Neural crest cell (in vitro differentiated cells): Measurements from ENCODE around the gene LIPA. TPM values are rescaled to one million over a fixed set of nuclear protein-coding genes. Genes with fewer than 3 reads are reported as not detected.

Source experiments
- DNase-seq: peaks from one replicate; pipeline ENCODE4 v3.0.0; 2021; ENCODE audit warnings: low read depth, mixed read lengths, low spot score
- H3K27ac Mint-ChIP-seq: one replicate; pipeline ENCODE4 v1.8.0; 2021; ENCODE audit warnings: mild to moderate bottlenecking, mixed read lengths; ENCODE audit not compliant: unreplicated experiment
- H3K27me3 Mint-ChIP-seq: 2 replicates; pipeline ENCODE4 v1.8.0; 2021; ENCODE audit warnings: low read depth, mild to moderate bottlenecking, mixed read lengths
- H3K36me3 Mint-ChIP-seq: 2 replicates; pipeline ENCODE4 v1.8.0; 2021; ENCODE audit warnings: low read depth, mild to moderate bottlenecking, mixed read lengths
- H3K4me1 Mint-ChIP-seq: 2 replicates; pipeline ENCODE4 v1.8.0; 2021; ENCODE audit warnings: mixed read lengths
- H3K4me3 Mint-ChIP-seq: one replicate; pipeline ENCODE4 v1.8.0; 2021; ENCODE audit warnings: mild to moderate bottlenecking, mixed read lengths
- H3K9me3 Mint-ChIP-seq: 2 replicates; pipeline ENCODE4 v1.8.0; 2021; ENCODE audit warnings: mixed read lengths
- total RNA-seq: library from RNA; stranded (reverse); gene quantifications from 2 replicates; pipeline ENCODE4 v1.2.1, GENCODE V29; 2021
- TF ChIP-seq, protein P1 (sequence below): fragments of 200-600 bp; sonication (generic); conservative IDR thresholded peaks from 2 replicates; pipeline ENCODE4 v1.5.0; 2021; ENCODE audit warnings: antibody characterized with exemption, mild to moderate bottlenecking

The LIPA gene
- total RNA-seq, 1 donor from 2014 or later: 38.1 TPM

DNA sequence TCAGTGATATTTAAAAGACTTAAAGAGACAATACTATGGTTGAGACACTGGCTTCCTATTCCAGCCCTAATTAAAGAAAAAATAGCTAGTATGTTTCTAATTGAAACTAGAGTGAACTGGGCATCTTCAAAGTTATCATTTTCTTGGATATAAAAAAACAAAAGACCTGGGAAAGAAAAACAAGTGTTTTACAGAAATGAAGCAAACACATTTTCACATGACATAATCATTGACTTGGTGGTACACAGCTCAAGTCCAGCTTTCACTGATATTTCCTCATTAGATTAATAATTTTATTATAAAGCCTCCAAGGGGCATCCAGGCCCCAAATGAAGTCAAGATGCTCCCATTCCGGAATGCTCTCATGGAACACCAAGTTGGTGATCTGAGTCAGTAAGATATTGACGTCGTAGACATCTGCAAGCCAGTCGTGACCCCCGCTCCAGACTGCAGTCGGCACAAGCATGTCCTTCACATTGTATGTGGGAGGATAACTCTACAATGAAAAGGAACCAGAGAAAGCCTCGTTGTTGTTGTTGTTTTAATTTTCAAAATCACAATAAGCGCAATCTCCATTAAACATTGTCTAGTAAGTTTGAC is 36.9 kb downstream of the LIPA start:
- H3K27me3 Mint-ChIP-seq: peaks cover 23% of the 10 kb centered on the region
- H3K9me3 Mint-ChIP-seq: no peaks in the 10 kb centered on the region
- H3K27ac Mint-ChIP-seq: no peak overlapping the region
- H3K36me3 Mint-ChIP-seq: no peaks in the 10 kb centered on the region
- H3K4me3 Mint-ChIP-seq: no peak overlapping the region
- no peak for DNase-seq
- TF ChIP-seq, protein P1, sequence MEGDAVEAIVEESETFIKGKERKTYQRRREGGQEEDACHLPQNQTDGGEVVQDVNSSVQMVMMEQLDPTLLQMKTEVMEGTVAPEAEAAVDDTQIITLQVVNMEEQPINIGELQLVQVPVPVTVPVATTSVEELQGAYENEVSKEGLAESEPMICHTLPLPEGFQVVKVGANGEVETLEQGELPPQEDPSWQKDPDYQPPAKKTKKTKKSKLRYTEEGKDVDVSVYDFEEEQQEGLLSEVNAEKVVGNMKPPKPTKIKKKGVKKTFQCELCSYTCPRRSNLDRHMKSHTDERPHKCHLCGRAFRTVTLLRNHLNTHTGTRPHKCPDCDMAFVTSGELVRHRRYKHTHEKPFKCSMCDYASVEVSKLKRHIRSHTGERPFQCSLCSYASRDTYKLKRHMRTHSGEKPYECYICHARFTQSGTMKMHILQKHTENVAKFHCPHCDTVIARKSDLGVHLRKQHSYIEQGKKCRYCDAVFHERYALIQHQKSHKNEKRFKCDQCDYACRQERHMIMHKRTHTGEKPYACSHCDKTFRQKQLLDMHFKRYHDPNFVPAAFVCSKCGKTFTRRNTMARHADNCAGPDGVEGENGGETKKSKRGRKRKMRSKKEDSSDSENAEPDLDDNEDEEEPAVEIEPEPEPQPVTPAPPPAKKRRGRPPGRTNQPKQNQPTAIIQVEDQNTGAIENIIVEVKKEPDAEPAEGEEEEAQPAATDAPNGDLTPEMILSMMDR: no peak
- H3K4me1 Mint-ChIP-seq: peaks cover 10% of the 10 kb centered on the region

DNA sequence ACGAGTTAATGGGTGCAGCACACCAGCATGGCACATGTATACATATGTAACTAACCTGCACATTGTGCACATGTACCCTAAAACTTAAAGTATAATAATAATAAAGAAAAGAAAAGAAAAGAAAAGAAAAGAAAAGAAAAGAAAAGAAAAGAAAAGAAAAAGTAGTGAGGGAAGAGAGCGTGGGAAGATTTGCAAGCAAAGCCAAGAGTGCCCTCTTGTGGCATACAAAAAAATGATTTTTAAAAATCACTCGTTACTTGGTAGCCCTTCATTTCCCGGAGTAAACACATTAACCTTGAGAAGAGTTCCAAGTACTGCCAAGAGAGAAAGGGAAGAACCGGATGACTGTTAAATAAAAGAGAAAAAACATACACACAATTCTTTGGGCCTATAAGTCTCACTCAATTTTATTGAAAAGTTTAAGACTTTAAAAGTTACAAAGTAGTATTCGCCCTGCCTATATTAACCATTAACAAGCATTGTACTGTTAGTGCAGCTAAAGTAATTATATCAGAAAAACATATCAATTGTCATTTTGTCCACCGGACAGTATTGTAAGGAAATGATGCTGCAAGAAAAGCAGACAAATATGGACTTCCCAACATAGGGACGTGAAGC is 38.3 kb downstream of the LIPA start:
- no peak for DNase-seq
- no peak overlapping the region for H3K4me3 Mint-ChIP-seq
- no peaks in the 10 kb centered on the region for H3K9me3 Mint-ChIP-seq
- H3K4me1 Mint-ChIP-seq: peaks cover 10% of the 10 kb centered on the region
- H3K36me3 Mint-ChIP-seq: no peaks in the 10 kb centered on the region
- no peak overlapping the region for H3K27ac Mint-ChIP-seq
- TF ChIP-seq, protein P1: peak; percentile 77
- peaks cover 37% of the 10 kb centered on the region for H3K27me3 Mint-ChIP-seq

DNA sequence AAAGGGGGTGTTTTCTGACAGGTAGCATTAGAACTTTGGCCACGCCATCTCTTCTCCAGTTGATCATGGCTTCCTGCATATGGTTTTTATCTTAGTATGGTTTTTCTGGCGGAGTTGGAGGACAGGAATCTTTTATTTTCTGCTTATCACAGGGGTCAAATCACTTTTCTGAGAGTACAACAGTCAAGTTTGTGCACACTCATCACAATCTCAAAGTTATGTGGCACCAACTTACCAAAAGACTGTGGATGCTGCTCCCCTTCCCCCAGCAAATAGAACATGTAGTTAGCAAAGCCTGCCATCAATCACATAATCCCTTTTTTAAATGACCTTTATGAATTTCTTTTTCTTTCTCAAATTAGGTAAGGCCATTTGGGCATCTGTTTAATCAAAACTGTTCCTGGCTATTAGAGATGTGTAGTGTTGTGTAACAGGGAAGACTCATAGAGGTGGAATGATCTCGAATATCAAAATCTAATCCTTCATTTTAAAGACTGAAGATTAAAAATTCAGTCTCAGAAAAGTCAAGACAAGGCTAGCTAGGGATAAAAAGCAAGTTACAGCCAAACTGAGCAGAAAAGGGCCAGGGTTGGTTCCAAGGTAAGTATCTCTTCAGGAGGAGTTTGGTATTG is 40.7 kb downstream of the LIPA start:
- no peaks in the 10 kb centered on the region for H3K9me3 Mint-ChIP-seq
- peaks cover 12% of the 10 kb centered on the region for H3K4me1 Mint-ChIP-seq
- H3K4me3 Mint-ChIP-seq: no peak overlapping the region
- no peak overlapping the region for H3K27ac Mint-ChIP-seq
- no peaks in the 10 kb centered on the region for H3K36me3 Mint-ChIP-seq
- TF ChIP-seq, protein P1: no peak
- DNase-seq: no peak
- peaks cover 41% of the 10 kb centered on the region for H3K27me3 Mint-ChIP-seq

DNA sequence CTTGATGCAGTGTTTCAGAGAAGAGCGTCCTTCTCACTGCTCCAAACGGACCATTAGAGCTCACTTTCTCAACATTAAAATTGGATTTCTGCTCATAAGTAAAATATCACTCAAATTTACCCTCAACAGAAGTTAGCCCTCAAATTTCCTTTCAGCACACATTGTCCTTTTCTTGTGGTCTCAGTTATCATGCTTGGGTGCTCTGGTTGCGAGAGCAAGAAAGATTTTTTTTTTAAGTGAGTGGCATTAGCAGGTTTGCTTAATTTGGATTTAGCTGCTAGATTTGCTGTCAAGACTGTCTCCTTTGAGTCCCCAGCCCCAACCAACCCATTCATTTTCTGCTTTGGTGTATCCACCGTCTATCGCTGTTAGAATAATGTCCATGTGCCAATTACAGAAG is 41.9 kb downstream of the LIPA start:
- no peaks in the 10 kb centered on the region for H3K36me3 Mint-ChIP-seq
- TF ChIP-seq, protein P1: no peak
- peaks cover 41% of the 10 kb centered on the region for H3K27me3 Mint-ChIP-seq
- no peak overlapping the region for H3K27ac Mint-ChIP-seq
- no peaks in the 10 kb centered on the region for H3K9me3 Mint-ChIP-seq
- no peak for DNase-seq
- no peak overlapping the region for H3K4me3 Mint-ChIP-seq
- peaks cover 12% of the 10 kb centered on the region for H3K4me1 Mint-ChIP-seq

DNA sequence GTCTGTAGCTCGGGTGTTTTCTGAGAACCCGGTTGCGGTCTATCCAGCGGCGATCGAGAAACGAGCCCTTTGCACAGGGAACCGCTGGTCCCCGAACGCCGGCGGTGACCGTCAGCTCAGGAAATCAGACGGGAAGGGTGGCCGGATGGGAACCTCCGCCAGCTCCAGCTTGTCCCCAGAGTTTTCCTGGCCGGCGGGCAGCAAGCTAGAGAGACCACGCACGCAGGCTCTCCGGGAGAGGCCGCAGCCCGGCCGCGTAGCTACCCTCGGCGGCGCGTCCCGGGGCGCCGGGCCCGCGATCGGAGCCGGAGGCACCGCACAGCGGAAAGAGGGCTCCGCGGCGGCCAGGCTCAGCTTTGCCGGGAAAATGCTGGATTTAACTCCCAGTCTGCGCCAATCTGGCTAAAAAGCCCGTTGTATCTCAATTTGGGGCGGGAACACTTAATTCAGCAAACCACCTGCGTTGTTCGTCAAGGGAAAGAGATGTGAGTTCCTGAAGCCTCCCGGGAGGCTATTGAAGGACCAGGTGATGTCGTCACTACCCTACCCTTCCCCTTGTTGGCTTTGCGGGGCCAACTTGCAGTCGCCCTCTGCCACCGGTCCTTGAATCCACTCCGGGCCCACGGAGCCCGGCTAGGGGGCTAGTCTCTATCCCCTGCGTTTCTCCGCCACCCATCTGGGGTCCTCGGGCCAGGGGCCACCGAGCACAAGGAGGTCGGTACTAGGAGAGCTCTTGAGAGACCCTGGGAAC is 43.6 kb downstream of the LIPA start:
- peaks cover 41% of the 10 kb centered on the region for H3K27me3 Mint-ChIP-seq
- no peaks in the 10 kb centered on the region for H3K36me3 Mint-ChIP-seq
- H3K27ac Mint-ChIP-seq: no peak overlapping the region
- H3K4me3 Mint-ChIP-seq: peak overlapping the region; percentile 80
- TF ChIP-seq, protein P1: no peak
- peaks cover 12% of the 10 kb centered on the region for H3K4me1 Mint-ChIP-seq
- no peaks in the 10 kb centered on the region for H3K9me3 Mint-ChIP-seq
- peak; percentile 37 for DNase-seq
